Endometrial microvascular endothelial cells (primary cell): ENCODE results near the gene LRP2. TPM values are rescaled to one million over a fixed set of nuclear protein-coding genes. Genes with fewer than 3 reads are reported as not detected.

ENCODE experiments used
- in situ Hi-C: cut with HindIII; loops from 2 replicates; pipeline ENCODE4 v1.10.0; 2017; ENCODE audit warnings: low sequenced_read_pairs, low pct_unique_long_range_greater_than_20kb; ENCODE audit errors: inconsistent ontology term
- total RNA-seq: library from RNA; depleted of rRNA; stranded (reverse); fragments of >200 nt; gene quantifications from one replicate; pipeline ENCODE4 v1.2.3, GENCODE V29; 2015; ENCODE audit errors: inconsistent ontology term

The LRP2 gene
- total RNA-seq, 1 donor from 2014 or later: not detected

GRCh38 chr2:169109502-169110409, 252.6 kb downstream of the LRP2 start:
- in situ Hi-C loops: no loop called here

GRCh38 chr2:169108099-169108884, 254.0 kb downstream of the LRP2 start:
- in situ Hi-C loops: no loop called here

DNA sequence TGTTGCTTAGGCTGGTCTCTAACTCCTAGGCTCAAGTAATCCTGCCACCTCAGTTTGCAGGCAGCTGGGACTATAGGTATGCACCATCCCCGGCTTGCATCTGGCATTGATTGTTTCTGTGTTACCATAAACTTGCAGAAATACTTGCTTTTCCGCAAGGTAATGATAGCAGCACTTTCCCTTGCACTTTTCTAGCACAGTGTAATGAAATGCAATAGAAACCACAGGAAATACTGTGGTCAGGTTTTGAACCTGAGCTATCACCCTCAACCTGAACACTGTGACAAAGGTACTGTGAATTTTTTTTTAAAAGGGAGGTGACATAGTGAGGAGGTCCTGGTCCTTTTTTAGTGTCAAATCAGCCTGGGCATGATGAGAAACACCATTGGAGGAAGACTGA, 254.7 kb downstream of the LRP2 start:
- in situ Hi-C loops: no loop called here

DNA sequence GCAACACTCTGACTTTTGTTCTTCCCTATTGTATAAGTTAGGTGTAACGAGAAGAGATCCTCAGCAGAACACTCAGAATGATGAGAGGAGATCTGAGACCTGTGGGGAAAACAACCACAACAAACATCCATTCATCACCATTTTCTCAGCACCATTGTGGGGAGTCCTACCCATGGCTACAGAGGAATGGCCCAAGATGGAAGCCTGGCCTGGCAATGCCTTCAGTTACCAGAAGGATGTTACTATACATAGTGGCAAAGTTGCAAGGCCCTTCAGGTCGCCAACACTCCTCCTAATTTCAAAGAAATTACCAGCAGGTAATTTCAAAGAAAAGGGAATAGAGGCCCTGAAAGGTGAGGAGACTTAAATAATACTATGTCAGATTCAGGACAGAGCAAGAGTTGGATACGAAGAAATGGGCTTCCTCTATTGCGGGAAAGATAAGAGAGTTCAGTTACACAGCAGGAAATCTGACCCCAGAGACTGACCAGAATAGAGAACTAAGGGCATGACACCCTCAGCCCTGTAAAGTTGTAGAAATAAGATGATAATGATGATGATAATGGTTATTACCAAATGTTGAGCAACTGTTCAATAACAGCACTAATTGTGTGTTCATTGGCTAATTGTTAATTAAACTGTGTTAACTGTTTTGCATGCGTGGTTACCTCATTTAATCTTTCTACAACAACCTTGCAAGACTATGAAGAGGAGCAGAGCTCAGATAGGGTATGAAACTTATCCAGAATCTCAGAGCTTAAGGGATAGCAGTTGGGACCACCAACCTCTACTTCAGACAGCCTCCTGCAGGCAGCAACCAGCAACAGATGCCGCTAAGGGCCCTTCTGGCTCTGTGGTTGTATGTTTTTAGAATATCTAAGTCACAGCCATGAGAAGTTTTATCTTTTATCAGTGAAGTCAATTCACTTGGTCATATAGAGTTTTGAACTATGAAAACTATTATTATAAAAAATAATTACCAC, 255.5 kb downstream of the LRP2 start:
- in situ Hi-C loops: no loop called here

DNA sequence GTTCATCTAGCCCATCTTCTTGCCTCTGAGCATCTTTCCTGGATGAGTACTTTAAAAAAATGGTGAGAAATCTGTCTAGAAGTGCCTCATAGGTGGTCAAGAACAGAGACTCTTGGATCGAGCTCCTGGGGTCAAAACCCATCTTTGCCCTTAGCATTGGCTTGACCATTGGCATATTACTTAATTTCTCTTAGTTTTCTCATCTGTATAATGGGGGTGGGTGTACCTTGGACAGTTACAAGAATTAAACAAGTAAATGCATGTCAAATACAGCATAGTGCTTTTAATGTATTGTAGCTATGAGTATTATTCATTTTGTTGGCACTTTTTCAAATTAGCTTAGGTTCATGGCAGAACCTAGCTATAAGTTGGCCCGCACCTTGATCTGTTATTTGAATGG, 256.2 kb downstream of the LRP2 start:
- in situ Hi-C loops: no loop called here

DNA sequence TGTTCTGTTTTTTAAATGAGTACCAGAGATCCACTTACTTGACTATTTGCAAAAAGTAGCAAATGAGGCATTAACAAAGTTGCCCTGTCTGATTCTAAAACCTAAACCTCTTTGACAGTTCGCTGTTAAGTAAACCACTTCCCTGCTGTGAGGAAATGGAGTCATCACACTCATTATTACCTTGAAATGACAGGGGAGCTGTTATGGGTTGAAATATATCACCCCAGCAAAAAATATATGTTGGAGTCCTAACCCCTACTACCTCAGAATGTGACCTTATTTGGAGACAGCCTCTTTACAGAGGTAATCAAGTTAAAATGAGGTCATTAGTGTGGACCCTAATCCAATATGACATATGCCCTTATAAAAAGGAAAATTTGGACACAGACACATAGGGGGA, 256.9 kb downstream of the LRP2 start:
- in situ Hi-C loops: no loop called here

- in situ Hi-C loops: no loop called here
These were observed 257.5 kb downstream of the LRP2 start for GRCh38 chr2:169104848-169105247.

DNA sequence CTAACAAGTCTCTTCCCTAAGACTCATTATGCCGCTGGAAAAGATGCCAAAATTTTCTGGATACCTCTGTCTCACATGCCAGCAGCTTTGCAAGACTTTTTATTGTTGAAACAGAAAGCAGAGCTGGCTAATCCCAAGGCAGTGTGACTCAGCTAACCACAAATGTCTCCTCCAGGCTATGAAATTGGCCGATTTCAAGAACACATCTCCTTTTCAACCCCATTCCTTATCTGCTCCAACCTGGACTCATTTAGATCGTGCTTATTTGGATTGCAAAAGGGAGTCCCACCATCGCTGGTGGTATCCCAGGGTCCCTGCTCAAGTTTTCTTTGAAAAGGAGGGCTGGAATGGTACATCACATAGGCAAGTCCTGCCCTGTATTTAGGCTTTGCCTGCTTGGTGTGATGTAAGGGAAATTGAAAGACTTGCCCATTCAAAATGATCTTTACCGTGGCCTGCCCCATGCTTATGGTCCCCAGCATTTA, 266.7 kb downstream of the LRP2 start:
- in situ Hi-C loops: no loop called here

- in situ Hi-C loops: no loop called here
These were observed 267.7 kb downstream of the LRP2 start for GRCh38 chr2:169094676-169095075.

- in situ Hi-C loops: no loop called here
These were observed 268.8 kb downstream of the LRP2 start for GRCh38 chr2:169093535-169093934.

DNA sequence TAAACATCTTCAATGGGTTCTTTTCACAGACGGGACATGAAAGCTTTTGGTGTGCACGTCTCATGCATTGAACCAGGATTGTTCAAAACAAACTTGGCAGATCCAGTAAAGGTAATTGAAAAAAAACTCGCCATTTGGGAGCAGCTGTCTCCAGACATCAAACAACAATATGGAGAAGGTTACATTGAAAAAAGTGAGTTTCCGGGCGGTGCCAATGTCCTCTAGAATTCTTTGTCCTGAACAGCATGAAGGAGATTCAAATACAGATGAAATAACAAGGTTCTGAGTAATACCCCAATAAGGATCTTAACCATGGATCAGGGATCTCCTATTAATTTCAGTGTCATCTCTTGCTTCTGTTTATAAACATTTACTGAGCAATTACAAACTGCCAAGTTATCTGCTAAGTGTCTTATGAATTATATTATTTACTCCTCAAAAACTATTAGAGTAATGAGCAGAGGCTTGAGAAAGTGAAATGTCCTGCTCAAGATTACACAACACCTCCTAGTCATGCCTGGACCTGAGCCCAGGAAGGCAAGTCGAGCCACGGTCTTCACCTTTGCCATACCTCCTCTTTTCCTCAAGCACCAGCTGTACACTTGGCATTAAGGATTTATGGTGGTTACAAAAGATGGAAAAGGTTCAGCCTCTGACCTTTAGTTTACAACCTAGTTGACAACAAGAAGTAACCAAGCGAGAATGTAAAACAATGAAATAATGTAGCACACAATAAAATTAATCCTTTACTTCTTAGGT, 270.4 kb downstream of the LRP2 start:
- in situ Hi-C loops: no loop called here

- in situ Hi-C loops: no loop called here
These were observed 271.1 kb downstream of the LRP2 start for GRCh38 chr2:169091256-169091655.

DNA sequence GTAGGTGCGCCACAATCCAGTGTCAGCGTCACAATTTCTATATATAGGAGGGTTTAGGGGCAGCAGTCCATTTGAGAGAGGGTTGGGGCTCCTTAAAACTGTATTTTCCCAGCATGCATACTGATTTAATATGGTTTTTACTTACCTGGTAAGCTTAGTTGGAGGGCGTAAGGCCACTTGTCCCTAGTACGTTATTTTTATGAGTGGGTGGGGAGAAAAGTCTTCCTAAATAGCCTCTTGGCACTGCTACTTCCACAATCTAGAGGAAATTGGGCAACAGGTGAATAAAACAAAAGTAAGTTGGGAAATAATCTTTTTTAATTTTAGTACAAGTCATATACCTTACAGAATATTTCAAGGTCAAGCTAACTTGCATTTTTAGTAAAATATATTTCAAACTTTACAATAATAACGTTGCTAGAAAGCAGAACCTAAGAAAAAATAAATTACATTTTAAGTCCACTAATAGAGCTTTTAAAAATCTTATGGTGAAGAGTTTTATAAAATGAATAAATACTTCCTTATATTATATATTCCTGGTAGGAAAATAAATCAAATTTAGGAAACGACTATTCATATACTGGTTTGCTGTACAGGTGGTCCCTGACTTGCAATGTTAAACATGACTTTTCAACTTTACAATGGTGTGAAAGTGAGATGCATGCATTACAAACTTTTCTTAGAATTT, 272.1 kb downstream of the LRP2 start:
- in situ Hi-C loops: no loop called here

- in situ Hi-C loops: no loop called here
These were observed 273.2 kb downstream of the LRP2 start for GRCh38 chr2:169089182-169089581.

DNA sequence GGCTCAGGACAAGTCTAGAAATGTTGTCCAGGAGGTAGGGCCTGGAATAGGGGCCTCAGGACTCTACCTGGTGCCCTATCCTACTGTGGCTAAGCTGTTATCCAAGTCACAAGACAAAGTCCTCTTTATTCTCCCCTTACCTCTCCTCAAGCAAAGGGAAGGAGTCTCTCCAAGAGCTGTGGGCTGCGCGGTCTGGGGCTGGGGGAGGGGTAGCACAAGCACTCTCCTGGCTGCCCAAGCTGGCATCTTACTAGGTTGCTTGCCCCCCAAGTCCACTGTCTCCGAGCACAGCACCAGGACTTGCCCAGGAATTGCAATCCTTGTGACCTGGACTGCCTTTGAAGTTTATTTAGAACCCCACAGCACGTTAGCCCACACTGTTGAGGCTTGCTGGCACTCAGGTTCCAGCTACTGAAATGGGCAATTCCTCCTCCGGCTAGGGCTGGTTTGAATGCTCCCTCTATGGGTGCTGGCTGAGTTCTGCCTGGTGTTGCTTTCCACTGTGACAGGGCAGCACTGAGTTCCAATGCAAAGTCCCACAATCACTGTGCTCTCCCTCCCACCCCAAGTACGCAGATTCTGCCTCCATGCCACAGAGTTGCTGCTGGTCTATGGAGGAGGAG, 274.5 kb downstream of the LRP2 start:
- in situ Hi-C loops: no loop called here

- in situ Hi-C loops: no loop called here
These were observed 275.4 kb downstream of the LRP2 start for GRCh38 chr2:169086893-169087467.

DNA sequence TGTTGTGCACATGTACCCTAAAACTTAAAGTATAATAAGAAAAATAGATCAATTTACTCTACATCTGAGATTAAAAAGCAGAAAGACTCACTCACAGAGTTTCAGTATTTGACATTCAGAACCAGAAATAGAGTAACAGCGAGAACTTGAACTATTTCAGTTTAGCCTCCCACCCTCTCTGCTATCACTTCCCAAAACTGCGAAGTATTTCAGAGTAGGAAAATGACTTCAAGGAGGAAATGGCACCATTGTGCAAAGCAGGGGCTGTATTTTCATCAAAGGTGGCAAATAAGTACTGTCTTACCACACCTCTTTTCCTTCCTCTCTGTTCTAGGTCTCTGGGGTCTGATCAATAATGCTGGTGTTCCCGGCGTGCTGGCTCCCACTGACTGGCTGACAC, 279.3 kb downstream of the LRP2 start:
- in situ Hi-C loops: no loop called here
